Measurements from ENCODE around the gene NRTN.

- TF ChIP-seq CTCF (IDR thresholded peaks at IDR 0.05 in 8 of 11, conservative IDR thresholded peaks at IDR 0.05 in 3 of 11) (no peak), POLR2AphosphoS5 (IDR thresholded peaks at IDR 0.05) (no peak)
These were observed 15.5 kb upstream of the NRTN start for GRCh38 chr19:5789351-5789761.

Measured in spleen (tissue), 7 donors.